HepG2 (cell line): Measurements from ENCODE around the gene KIF26B. TPM values are rescaled to one million over a fixed set of nuclear protein-coding genes. Genes with fewer than 3 reads are reported as not detected.

Experiments
- ARNT ChIP-seq: fragments of 450-650 bp; IDR thresholded peaks from 2 replicates; pipeline ENCODE4 v1.6.1; 2017
- ATAD3A ChIP-seq: sonication (generic); formaldehyde crosslinking; IDR thresholded peaks from 2 replicates; pipeline ENCODE4 v1.4.0; 2020; ENCODE audit warnings: missing genetic modification reagents
- GZF1 ChIP-seq: sonication (generic); formaldehyde crosslinking; IDR thresholded peaks from 2 replicates; pipeline ENCODE4 v1.5.1; 2020; ENCODE audit warnings: mild to moderate bottlenecking, missing genetic modification reagents
- HNF4G ChIP-seq, 2 experiments: sonication (generic) in 1 of 2; formaldehyde crosslinking in 1 of 2; IDR thresholded peaks; 2 replicates each; pipeline versions ENCODE4 v1.4.0 to v1.6.1; 2011 to 2020; ENCODE audit warnings: borderline replicate concordance in 2 of 2, low read depth in 2 of 2, mild to moderate bottlenecking in 2 of 2, low read length in 1 of 2, missing genetic modification reagents in 1 of 2, moderate library complexity in 1 of 2
- KMT2B ChIP-seq: IDR thresholded peaks from 2 replicates; pipeline ENCODE4 v1.6.1; 2016; ENCODE audit warnings: missing genetic modification reagents, missing compliant biosample characterization
- MTA1 ChIP-seq: sonication (generic); formaldehyde crosslinking; IDR thresholded peaks from 2 replicates; pipeline ENCODE4 v1.4.0; 2020; ENCODE audit warnings: missing genetic modification reagents, mild to moderate bottlenecking, borderline replicate concordance
- PHF20 ChIP-seq: sonication (generic); formaldehyde crosslinking; IDR thresholded peaks from 2 replicates; pipeline ENCODE4 v1.5.0; 2020; ENCODE audit warnings: mild to moderate bottlenecking, missing genetic modification reagents
- RAD21 ChIP-seq: fragments of 450-650 bp; formaldehyde crosslinking; IDR thresholded peaks from 2 replicates; pipeline ENCODE4 v1.5.0; 2020; ENCODE audit warnings: mild to moderate bottlenecking
- SMAD1 ChIP-seq: sonication (generic); formaldehyde crosslinking; IDR thresholded peaks from 2 replicates; pipeline ENCODE4 v1.4.0; 2020; ENCODE audit warnings: missing genetic modification reagents, low read depth, mild to moderate bottlenecking, borderline replicate concordance
- STAT5B ChIP-seq: sonication (generic); formaldehyde crosslinking; IDR thresholded peaks from 2 replicates; pipeline ENCODE4 v1.4.0; 2020; ENCODE audit warnings: missing genetic modification reagents
- TBP ChIP-seq: sonication (generic); formaldehyde crosslinking; IDR thresholded peaks from 2 replicates; pipeline ENCODE4 v1.5.0; 2020; ENCODE audit warnings: missing genetic modification reagents
- THYN1 ChIP-seq: sonication (generic); formaldehyde crosslinking; IDR thresholded peaks from 2 replicates; pipeline ENCODE4 v1.8.1; 2023; ENCODE audit warnings: low read depth, mild to moderate bottlenecking, moderate library complexity, missing genetic modification reagents, borderline replicate concordance
- ZBTB7B ChIP-seq: sonication (generic); formaldehyde crosslinking; IDR thresholded peaks from 2 replicates; pipeline ENCODE4 v1.4.0; 2020; ENCODE audit warnings: missing genetic modification reagents
- ZFP41 ChIP-seq: sonication (generic); formaldehyde crosslinking; IDR thresholded peaks from 2 replicates; pipeline ENCODE4 v1.4.0; 2020; ENCODE audit warnings: mild to moderate bottlenecking, missing genetic modification reagents, borderline replicate concordance
- ZNF230 ChIP-seq: sonication (generic); formaldehyde crosslinking; IDR thresholded peaks from 2 replicates; pipeline ENCODE4 v1.4.0; 2020; ENCODE audit warnings: mild to moderate bottlenecking, missing genetic modification reagents
- ZNF431 ChIP-seq: sonication (generic); formaldehyde crosslinking; IDR thresholded peaks from 2 replicates; pipeline ENCODE4 v1.9.0; 2022; ENCODE audit warnings: missing genetic modification reagents, low read depth, mild to moderate bottlenecking, borderline replicate concordance
- ZNF562 ChIP-seq: sonication (generic); formaldehyde crosslinking; IDR thresholded peaks from 2 replicates; pipeline ENCODE4 v1.8.0; 2022; ENCODE audit warnings: missing genetic modification reagents, borderline replicate concordance
- ZNF615 ChIP-seq: sonication (generic); formaldehyde crosslinking; IDR thresholded peaks from 2 replicates; pipeline ENCODE4 v1.5.0; 2020; ENCODE audit warnings: mild to moderate bottlenecking, missing genetic modification reagents, borderline replicate concordance
- ZNF724P ChIP-seq: sonication (generic); formaldehyde crosslinking; IDR thresholded peaks from 2 replicates; pipeline ENCODE4 v1.8.0; 2022; ENCODE audit warnings: missing genetic modification reagents, borderline replicate concordance
- ZSCAN20 ChIP-seq: sonication (generic); formaldehyde crosslinking; IDR thresholded peaks from 2 replicates; pipeline ENCODE4 v1.4.0; 2020; ENCODE audit warnings: missing genetic modification reagents, mild to moderate bottlenecking, borderline replicate concordance
- polyA plus RNA-seq, 8 experiments: library from polyadenylated mRNA; depleted of rRNA in 3 of 8; stranded (reverse) in 7 of 8; unstranded in 1 of 8; fragments of >200 nt; fragmentation: Illumina TruSeq in 4 of 8; extraction: Trizol in 4 of 8; gene quantifications; 2 replicates each; pipeline versions ENCODE4 v1.2.1 to v1.2.3, GENCODE V29; 2011 to 2016; ENCODE audit warnings: low read depth in 4 of 8, missing spikeins in 1 of 8, mixed read lengths in 1 of 8; ENCODE audit not compliant: insufficient read depth in 1 of 8
- total RNA-seq, 5 experiments: library from RNA; depleted of rRNA; stranded (reverse); fragments of >200 nt; fragmentation: Illumina TruSeq; extraction: Trizol; gene quantifications; 2 replicates each; pipeline ENCODE4 v1.2.3, GENCODE V29; 2016; ENCODE audit warnings: low read depth in 1 of 5
- TF ChIP-seq, protein P1 (sequence below): sonication (generic); formaldehyde crosslinking; IDR thresholded peaks from 2 replicates; pipeline ENCODE4 v1.4.0; 2020; ENCODE audit warnings: missing genetic modification reagents
- TF ChIP-seq, protein P2 (sequence below): sonication (generic); formaldehyde crosslinking; IDR thresholded peaks from 2 replicates; pipeline ENCODE4 v1.4.0; 2020; ENCODE audit warnings: missing genetic modification reagents
- TF ChIP-seq, protein P3 (sequence below): sonication (generic); formaldehyde crosslinking; IDR thresholded peaks from 2 replicates; pipeline ENCODE4 v1.4.0; 2020; ENCODE audit warnings: mild to moderate bottlenecking, missing genetic modification reagents, borderline replicate concordance

Gene KIF26B
- total and polyA plus RNA-seq, 2 of the 13 experiments (the other 11 are each of a cell fraction or from before 2014, with no cell fraction given) = 0.08 to 0.09 TPM

DNA sequence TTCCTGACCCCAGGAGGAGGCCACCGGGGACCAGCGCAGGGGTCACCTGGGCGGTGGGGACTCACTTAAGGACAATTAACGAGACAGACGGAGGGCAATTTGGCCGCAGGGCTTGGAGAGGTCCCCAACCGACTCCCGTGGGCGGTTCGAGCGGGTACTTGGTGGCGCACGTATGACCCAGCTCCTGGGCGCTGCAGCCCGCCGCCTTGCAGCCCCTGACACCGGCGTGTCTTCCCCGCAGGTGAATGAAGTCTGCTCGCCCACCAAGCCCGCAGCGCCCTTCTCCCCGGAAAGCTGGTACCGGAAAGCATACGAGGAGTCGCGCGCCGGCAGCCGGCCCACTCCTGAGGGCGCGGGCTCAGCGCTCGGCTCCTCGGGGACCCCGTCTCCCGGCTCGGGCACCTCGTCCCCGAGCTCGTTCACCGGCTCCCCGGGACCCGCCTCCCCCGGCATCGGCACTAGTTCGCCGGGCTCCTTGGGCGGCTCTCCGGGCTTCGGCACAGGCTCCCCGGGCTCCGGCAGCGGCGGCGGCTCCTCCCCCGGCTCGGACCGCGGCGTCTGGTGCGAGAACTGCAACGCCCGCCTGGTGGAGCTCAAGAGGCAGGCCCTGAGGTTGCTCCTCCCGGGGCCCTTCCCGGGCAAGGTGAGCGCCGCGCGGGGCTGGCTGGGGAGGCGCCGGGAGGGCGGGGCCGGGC lies 1.4 kb downstream of the KIF26B start (continued):
- TF ChIP-seq ZSCAN20 (CRISPR knock-in tag) (peak; percentile 41; the same call in 1 of the 2 replicates), PHF20 (CRISPR knock-in tag) (no peak; the same call in 1 of the 2 replicates), MTA1 (CRISPR knock-in tag) (no peak), TBP (CRISPR knock-in tag) (no peak), STAT5B (CRISPR knock-in tag) (no peak), ZFP41 (CRISPR knock-in tag) (no peak), HNF4G (IDR thresholded peaks at IDR 0.05; ENCODE audit: borderline replicate concordance, low read depth, low read length) (no peak), HNF4G (CRISPR knock-in tag; IDR thresholded peaks at IDR 0.05; ENCODE audit: borderline replicate concordance, low read depth) (no peak), ZNF431 (no peak), ZNF562 (no peak), THYN1 (CRISPR knock-in tag) (no peak), ATAD3A (no peak), ZNF724P (CRISPR knock-in tag) (0 out of 2 replicates have a peak, but pooled peaks have one; percentile 38), ZNF615 (CRISPR knock-in tag) (no peak), ZNF230 (CRISPR knock-in tag) (no peak), ZBTB7B (CRISPR knock-in tag) (no peak), GZF1 (CRISPR knock-in tag) (no peak), RAD21 (CRISPR knock-in tag) (peak; percentile 91), SMAD1 (no peak), KMT2B (CRISPR knock-in tag) (no peak), ARNT (no peak)
- TF ChIP-seq, protein P1, sequence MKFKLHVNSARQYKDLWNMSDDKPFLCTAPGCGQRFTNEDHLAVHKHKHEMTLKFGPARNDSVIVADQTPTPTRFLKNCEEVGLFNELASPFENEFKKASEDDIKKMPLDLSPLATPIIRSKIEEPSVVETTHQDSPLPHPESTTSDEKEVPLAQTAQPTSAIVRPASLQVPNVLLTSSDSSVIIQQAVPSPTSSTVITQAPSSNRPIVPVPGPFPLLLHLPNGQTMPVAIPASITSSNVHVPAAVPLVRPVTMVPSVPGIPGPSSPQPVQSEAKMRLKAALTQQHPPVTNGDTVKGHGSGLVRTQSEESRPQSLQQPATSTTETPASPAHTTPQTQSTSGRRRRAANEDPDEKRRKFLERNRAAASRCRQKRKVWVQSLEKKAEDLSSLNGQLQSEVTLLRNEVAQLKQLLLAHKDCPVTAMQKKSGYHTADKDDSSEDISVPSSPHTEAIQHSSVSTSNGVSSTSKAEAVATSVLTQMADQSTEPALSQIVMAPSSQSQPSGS = no peak
- TF ChIP-seq, protein P2, sequence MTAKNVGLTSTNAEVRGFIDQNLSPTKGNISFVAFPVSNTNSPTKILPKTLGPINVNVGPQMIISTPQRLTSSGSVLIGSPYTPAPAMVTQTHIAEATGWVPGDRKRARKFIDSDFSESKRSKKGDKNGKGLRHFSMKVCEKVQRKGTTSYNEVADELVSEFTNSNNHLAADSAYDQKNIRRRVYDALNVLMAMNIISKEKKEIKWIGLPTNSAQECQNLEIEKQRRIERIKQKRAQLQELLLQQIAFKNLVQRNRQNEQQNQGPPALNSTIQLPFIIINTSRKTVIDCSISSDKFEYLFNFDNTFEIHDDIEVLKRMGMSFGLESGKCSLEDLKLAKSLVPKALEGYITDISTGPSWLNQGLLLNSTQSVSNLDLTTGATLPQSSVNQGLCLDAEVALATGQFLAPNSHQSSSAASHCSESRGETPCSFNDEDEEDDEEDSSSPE (CRISPR knock-in tag) = no peak
- TF ChIP-seq, protein P3, sequence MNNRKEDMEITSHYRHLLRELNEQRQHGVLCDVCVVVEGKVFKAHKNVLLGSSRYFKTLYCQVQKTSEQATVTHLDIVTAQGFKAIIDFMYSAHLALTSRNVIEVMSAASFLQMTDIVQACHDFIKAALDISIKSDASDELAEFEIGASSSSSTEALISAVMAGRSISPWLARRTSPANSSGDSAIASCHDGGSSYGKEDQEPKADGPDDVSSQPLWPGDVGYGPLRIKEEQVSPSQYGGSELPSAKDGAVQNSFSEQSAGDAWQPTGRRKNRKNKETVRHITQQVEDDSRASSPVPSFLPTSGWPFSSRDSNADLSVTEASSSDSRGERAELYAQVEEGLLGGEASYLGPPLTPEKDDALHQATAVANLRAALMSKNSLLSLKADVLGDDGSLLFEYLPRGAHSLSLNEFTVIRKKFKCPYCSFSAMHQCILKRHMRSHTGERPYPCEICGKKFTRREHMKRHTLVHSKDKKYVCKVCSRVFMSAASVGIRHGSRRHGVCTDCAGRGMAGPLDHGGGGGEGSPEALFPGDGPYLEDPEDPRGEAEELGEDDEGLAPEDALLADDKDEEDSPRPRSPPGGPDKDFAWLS = no peak
